ENCODE measurements around the gene BNC1.

Gene BNC1, protein sequence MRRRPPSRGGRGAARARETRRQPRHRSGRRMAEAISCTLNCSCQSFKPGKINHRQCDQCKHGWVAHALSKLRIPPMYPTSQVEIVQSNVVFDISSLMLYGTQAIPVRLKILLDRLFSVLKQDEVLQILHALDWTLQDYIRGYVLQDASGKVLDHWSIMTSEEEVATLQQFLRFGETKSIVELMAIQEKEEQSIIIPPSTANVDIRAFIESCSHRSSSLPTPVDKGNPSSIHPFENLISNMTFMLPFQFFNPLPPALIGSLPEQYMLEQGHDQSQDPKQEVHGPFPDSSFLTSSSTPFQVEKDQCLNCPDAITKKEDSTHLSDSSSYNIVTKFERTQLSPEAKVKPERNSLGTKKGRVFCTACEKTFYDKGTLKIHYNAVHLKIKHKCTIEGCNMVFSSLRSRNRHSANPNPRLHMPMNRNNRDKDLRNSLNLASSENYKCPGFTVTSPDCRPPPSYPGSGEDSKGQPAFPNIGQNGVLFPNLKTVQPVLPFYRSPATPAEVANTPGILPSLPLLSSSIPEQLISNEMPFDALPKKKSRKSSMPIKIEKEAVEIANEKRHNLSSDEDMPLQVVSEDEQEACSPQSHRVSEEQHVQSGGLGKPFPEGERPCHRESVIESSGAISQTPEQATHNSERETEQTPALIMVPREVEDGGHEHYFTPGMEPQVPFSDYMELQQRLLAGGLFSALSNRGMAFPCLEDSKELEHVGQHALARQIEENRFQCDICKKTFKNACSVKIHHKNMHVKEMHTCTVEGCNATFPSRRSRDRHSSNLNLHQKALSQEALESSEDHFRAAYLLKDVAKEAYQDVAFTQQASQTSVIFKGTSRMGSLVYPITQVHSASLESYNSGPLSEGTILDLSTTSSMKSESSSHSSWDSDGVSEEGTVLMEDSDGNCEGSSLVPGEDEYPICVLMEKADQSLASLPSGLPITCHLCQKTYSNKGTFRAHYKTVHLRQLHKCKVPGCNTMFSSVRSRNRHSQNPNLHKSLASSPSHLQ

DNA sequence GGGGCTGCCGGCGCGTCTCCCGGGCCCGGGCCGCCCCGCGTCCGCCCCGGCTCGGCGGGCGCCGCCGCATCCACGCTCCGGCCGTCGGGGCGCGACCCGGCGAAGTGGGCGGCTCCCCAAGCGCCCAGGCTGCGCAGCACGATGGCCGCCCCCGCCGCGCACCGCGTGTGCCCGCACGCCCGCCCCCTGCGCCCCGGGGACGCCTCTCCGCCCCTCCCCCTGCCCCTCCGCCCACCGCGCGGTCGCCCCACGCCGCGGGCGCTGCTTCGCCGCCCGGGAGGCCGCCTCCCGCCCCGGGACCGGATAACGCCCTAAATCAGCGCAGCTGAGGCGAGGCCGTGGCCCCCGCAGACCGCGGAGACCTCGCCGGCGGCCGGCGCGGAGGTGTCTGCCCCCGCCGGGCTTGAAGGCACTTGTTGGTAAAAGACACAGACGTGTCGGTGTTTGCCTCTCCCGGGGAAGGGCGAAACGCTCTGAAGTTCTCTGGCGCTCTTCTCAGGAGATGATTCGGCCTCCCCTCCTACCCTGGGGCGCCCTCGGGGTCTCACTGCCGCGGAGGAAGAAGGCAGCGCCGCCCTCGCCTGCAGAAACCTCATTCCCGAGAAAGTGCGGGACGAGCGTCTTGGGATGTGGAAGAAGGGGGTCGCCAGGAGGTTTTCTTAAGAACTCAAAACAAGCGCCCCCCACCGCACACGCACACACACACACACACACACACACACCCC is at the start of gene BNC1:
Gene BNC1, minus strand, starts transcription at position 106 of the 725 bp plus-strand sequence. Its CDS starts 36 bp downstream, at position 70.
- DNase-seq (ENCODE audit: low read depth): no peak

DNA sequence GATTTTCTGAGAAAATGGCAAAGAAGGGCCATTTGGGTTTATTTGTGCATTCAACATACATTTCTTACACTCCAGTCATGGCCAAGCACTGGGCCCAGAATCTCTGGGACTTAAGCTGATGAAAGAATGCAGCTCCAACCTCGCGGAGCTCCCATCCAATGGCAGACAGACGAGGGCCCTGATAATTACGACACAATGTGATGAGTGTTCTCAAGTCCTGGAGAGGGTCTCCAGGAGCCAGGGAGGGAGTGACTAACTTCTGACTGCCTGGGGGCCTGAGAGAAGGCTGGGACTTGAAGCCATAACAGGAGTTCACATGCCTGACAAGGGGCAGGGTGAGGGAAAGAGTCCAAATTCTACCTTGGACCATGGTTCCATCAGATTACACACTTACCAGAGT is 42.6 kb upstream of the BNC1 start:
- no peak for DNase-seq (ENCODE audit: low read depth)

DNA sequence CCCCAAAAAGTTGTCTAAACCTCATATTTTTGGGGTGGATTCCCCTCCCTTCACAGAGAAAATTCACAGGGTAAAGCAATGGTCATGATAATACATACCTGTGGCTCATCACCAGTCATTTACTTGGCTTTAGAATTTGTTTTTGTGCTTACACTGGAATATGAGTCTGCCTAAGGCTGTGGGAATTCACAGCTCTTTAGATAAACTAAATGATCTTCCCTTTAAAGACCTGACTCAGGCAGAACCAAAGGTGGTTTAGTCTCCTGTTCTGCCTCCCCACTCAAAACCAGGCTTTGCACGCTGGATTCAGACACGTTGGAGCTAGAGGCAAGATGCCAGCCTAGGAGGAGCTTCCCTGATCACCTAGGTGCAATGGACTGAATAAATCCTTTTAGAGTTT is 40.3 kb upstream of the BNC1 start:
- DNase-seq (ENCODE audit: low read depth): no peak

DNA sequence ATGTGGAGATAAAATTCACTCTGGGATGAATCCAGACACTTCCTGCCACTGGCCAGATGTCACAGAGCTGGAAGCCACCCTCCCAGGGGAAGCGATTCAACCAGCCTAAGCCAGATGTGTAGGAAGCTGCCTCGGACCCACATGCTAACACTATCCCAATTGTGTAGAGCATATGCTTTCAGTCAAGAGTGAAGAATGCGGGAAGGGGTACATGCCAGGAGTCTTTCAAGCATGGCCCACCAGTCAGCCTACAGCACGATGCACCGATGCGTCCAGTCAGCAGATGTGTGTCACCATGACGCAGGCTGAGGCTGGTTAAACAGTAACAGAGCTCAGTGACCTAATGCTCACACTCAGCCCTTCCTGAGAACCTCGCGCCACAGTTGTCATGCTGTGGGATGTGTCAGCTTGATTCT is 38.8 kb upstream of the BNC1 start:
- DNase-seq (ENCODE audit: low read depth): no peak

DNA sequence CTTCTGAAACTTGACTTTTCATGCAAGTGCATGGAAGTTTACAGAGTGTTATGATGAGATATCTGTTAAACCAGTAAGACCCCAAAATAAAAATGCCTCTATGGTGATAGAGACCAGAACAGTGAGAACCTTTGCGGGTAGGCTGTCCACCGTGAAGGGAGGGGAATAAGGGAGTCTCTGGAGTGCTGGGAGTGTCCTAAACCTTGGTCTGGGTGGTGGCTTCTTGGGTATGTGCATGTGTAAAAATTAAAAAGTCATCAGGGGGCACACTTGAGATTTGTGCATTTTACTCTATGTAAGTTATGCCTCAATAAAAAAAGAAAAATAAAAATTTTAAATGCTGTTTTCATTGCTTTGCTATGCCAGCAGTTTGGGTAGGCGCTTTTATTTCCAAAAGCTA is 38.2 kb upstream of the BNC1 start:
- no peak for DNase-seq (ENCODE audit: low read depth)

DNA sequence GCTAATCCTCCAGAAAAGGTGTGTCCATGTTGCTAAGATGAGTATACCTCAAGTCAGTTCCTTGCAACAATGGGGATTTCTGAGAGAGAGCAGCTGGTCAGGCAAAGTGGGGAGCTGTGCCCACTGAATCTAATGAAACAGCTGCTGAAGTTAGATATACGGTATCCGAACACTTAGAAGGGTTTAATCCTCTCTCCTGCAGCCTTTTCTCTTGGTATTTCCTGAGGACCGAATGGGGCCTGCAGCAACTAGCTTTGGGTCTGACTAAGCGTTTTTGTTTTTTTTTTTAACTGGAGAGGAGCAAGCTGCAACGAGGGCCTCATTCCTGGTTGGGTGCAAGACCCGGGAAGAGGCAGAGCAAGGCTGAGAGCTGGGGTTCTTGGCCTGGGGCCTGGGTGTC is 37.6 kb upstream of the BNC1 start:
- no peak for DNase-seq (ENCODE audit: low read depth)

DNA sequence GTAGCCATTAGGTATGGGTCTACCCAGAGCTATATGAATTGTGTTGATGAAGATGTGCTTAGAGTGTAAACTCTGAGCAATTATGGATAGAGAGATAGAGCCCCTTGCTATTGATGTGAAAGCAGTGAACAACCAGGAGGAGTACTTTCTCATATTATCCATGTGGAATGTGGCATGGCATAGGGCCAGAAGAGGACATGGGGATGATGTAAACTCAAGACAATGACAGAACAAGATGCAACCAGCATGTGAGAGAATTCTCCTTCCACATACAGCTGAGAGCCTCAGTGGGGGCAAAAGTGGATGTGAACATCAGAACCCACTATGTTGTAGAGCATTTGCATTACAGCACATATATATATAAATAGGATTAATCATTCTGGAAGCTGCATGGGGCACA is 36.4 kb upstream of the BNC1 start:
- no peak for DNase-seq (ENCODE audit: low read depth)

DNA sequence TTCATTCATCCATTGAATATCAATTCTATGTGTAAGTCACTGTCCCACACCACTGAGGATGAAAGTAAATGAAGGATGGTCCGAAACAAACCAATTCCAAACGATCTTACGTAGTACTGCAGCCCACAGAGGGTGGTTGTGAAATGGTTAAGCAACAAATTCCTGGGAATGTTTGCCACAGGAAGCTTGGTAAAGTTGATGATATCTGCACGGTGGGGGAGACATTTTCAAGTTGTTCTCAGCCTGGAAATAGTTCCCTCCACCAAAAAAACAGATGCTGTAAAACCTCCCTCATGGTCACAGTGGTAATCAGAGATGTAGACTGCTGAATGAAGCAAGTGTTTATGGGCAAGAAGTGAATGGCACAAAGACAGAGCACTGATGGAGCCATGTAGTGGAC is 35.9 kb upstream of the BNC1 start:
- no peak for DNase-seq (ENCODE audit: low read depth)

DNA sequence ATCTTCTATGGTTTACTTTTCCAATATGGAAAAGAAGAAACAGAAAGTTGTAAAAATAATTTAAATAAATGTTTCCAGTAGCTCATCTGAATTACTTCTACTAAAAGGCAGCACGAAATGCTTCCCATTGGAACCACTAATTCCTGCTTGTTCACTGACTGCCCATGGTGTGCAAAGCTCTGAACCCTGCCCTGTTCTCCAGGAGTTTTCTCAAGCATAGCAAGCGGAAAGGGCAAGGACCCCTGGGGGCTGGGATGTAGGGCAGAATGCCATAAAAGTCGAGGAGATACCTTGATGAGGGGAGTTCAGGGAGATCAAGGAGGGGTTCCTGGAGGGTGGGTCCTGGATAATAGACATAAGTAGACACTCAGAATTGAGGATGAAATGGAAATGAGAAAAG is 35.3 kb upstream of the BNC1 start:
- DNase-seq (ENCODE audit: low read depth): no peak

DNA sequence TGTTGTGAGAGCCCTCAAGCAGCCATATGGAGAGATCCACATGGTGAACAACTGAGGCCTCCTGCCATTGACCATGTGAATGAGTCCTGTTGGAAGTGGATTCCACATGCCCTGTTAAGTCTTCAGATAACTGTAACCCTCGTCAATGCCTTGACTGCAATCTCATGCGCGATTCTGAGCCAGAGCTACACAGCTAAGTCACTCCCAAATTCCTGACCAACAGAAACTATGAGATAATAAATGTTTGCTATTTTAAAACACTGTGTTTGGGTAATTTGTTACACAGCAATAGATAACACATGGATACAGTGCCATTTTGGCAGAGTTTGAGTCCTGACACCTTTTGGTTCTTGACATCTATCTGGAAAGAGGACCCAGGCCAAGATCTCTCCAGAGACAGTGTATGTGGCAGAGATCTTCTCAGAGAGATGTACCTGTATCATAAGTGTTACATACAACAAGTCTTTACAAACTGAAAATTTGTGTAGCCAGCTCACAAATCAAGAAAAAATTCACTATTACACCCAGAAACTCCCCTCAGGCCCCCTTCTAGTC is 34.5 kb upstream of the BNC1 start:
- no peak for DNase-seq (ENCODE audit: low read depth)

DNA sequence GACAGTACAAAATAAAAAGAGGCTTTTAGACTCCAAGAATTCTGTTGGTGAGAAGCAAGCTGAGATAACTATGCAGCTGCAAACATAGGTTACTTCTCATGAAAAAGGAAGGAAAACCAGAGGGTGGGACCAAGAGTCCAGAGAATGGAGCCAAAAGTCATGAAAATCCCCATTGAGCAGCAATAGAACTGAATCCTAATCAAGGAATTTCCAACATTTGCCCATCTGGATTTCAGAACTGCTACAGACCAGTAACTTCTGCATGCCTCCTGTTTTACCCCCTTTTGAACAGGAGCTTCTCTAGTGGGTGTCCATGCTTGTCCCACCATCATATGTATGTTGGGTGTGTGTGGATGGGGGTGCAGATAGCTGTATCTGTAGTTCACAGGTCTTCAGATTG is 33.6 kb upstream of the BNC1 start:
- no peak for DNase-seq (ENCODE audit: low read depth)

DNA sequence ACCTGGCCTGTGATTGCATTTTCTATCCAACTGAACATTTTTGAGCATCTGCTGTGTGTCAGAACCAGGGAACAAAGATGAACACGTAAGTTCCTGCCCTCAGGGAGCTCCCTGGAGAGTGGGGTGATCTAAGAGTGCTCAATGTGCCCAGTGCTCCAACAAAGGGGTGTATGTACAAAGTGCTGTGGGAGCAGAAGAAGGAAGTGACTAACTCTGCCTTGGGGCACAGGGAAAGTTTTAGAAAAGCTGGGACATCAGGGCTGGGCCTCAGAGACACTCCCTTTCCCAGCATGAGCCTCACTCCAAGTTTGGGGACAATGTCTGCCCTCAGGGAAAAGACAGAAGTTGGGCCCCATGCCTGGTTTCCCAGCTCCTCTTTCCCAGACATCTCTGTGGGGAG is 27.6 kb upstream of the BNC1 start:
- DNase-seq (ENCODE audit: low read depth): no peak

DNA sequence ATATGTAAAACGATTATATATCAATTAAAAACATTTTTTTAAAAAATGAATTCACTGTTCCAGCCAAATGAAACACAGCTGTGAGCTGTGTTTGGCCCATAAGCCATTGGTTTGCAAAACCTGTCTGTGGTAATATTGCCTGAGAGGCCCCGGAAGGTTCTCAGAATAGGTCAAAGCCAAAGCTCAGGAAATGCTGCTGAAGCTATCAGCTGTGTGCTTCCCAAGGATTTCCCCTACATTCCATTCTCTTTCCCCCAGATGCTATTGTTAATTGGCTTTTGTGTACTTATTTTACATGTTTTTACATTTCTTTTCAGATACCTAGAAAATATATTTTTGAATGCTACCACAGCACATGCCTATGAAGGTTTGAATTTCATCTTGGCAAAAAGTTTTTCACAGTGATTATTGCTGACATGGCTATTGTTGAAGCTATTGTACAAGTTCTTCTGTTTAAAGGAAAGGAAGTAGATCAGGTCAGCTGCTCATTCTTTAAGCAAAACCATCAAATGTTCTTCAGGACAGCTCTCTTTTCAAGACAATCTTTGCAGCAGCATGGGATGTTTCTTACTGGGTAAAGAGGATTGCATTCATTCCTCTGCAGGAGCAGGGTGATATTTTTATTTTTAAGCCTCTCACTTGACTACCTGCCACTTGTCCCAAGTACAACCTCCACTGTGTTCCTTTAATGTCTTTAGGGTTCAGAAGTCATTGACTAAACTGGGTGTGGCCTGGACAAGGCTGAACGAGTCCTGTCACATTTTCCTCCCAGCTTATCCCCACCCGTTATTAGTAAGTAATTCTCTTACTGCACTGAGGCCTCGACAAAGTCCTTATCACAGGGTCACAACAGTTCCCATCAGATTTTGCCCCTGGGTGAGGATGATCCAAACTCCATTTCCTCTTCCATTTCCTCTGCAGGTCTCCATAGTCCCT is 26.3 kb upstream of the BNC1 start:
- no peak for DNase-seq (ENCODE audit: low read depth)

DNA sequence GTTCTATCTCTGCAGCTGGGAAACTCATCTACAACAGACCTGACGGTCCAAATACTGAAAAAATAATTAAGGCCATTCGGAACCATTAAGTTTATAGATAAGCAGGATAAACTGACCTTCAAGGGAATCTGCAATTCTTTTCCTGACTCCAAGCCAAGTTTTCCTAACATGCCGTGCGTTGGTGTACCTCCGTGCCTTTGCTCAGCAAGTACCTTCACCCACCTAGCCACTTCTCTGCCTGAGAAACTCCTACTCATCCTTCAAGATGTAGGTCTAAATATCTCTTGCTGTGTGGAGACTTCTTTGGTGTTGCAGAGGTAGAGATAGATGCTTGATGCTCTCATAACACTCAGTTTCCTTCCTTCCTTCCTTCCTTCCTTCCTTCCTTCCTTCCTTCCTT is 24.2 kb upstream of the BNC1 start:
- DNase-seq (ENCODE audit: low read depth): no peak

DNA sequence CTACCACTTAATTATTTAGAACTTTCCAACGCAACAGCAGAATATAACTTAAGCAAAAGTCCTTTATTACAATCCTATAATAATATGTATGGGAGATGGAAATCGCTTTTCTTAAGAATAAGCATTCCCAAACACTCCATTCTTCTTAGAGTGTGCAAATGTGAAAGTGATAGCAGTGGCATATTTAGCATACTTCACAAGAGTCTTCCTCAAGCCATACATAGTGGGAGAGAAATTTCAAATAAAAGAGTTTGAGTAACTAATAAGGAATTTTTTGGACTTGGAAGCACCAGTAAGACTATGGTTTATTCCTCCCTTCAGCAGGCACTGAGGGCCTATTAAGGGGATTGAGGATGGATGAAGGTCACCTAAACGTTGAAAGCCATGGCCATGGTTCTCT is 22.1 kb upstream of the BNC1 start:
- no peak for DNase-seq (ENCODE audit: low read depth)

DNA sequence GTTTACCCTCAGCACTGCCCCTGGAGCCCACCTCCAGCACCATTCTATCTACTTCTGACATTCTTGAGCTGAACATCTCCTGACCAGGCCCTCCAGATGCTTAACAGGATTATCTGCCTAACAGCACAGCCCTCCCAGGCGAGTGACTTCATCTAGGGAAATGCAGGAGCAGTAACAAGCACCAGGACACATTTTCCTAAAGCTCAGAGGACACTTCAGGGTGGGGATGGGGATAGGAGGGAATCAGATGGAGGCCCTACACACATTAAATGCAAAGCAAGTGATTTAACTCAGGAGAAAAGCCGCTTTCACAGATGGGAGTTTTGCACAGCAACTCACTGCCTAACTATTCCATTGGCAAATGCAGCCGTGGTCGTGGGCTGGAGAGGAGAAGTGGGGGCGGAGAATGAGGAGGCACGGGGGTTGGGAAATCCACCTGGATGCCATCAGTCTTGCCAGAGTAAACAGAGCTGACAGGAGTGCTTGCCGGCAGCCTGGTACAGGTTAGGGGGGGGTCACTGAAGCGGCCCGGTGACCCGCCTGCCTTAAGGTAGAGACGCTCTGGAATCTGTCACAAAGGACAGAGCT is 21.3 kb upstream of the BNC1 start:
- no peak for DNase-seq (ENCODE audit: low read depth)

DNA sequence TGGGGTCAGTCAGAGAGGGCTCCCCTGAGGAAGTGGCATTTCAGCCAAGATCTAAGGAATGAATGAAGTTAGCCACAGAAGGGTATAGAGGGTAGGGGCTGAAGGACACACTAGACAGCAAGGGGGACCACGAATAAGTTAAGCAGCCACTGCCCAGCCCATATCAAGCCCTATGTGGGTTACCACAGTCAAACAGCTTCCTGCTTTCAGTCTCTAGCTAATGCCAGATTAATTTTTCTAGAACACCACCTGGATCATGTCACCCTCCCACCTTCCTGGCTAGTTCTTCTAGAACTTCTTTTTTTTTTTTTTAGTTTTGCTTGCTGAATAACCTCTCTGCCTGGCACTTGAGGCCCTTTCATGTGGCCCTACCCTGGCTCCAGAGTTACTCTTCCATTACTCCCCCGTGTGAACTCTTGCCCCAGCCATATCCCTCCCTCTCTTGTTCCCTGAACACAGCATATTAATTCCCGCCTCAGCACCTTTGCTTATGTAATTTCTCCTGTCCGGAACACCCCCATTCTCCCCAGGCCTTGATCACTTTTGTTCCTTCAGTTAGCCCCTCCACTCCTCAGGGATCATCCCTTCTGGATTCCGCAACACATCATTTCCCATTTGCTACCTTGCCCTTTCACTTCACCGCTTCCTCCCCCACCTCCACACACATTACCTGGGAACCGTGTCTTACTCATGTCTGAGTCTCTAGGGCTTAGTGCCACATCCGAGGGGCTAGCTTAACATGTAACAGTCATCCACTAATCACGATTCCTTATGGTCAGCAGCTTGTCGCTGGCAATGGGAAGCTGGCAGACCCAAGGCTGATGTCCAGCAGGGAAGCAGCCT is 20.6 kb upstream of the BNC1 start:
- DNase-seq (ENCODE audit: low read depth): no peak

DNA sequence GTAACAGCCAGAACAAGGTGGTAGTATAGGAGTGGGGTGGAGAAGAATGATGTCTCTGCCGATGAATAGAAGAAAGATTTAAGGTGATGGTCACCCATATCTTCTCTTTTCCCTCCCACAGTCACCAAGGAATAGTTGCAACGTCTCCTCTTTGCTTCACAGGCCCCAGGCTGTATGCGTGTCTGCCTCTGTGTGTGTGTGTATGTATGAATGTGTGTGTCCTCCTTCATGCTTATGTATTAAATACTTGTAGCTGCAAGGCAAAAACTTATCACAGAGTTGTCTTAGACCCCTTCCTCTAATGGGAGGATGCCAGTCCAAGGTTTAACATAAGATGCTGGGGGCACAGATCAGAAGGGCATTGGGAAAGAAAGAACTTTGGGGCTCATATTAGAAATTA is 19.1 kb upstream of the BNC1 start:
- DNase-seq (ENCODE audit: low read depth): no peak

DNA sequence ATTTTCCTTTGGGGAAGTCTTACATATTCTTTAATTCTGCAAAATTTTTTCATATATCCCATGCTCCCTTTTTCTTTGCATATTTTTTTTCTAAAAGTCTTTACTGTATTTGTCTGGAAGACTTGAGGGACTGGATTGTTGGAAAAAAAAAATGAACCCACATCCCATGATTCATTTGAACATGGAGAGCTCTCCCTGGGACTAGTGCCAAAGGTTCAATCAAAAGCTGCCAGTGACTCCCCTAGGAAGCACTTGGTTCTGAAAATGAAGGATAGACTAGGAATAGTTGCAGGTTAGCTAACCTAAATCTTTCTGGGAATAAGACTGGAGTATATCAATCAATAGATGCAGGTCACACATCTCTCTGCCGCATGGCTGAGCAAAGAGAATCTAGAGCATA is 16.4 kb upstream of the BNC1 start:
- no peak for DNase-seq (ENCODE audit: low read depth)

DNA sequence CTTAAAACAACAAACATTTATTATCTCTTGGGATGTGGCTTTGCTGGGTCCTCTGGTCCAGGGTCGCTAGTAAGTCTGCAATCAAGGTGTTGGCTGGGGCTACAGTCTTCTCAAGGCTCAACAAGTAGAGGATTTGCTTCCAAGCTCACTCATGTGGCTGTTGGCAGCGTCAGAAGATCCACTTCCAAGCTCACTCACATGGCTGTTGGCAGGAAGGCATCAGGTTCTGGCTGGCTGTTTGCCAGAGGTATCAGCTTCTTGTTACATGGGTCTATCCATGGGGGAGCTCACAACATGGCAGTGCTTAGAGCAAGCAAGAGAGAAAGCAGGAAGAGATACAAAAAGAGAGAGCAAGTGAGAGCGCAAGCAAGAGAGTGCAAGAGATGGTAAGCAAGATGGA is 15.0 kb upstream of the BNC1 start:
- DNase-seq (ENCODE audit: low read depth): no peak

All from activated T-cell treated with anti-CD3 and anti-CD28 coated beads for 24 hours (primary cell).